Natural killer cell (primary cell): Measurements from ENCODE around the gene HELZ. TPM values are rescaled to one million over a fixed set of nuclear protein-coding genes. Genes with fewer than 3 reads are reported as not detected.

Source experiments
- ATAC-seq, 3 donors: fragments of 150-1000 bp in 2 of 3; fragments of 200-7000 bp in 1 of 3; cut with Tn5 transposase; 1 replicate in 1 of 3; 2 replicates in 2 of 3; pipeline ENCODE4 v1.10.0; 2021; ENCODE audit warnings: mild to moderate bottlenecking in 2 of 3, moderate library complexity in 2 of 3
- DNase-seq, 2 donors: peaks; one replicate each; pipeline versions ENCODE4 v3.0.0 to v3.0.0-alpha.2; 2013 to 2021; ENCODE audit warnings: mixed read lengths in 1 of 2
- H3K27ac ChIP-seq: one replicate; pipeline ENCODE4 v1.5.1; 2013; ENCODE audit warnings: mild to moderate bottlenecking, low read length
- H3K27me3 ChIP-seq: one replicate; pipeline ENCODE4 v1.6.1; 2013; ENCODE audit warnings: low read length; ENCODE audit not compliant: control insufficient read depth, insufficient read depth
- H3K36me3 ChIP-seq: one replicate; pipeline ENCODE4 v1.6.1; 2013; ENCODE audit warnings: low read length; ENCODE audit not compliant: control insufficient read depth, insufficient read depth
- H3K4me1 ChIP-seq: one replicate; pipeline ENCODE4 v1.6.1; 2013; ENCODE audit warnings: low read length; ENCODE audit not compliant: control insufficient read depth, insufficient read depth
- H3K4me3 ChIP-seq: one replicate; pipeline ENCODE4 v1.5.1; 2013; ENCODE audit warnings: low read length
- H3K9me3 ChIP-seq: one replicate; pipeline ENCODE4 v1.6.1; 2013; ENCODE audit warnings: low read length; ENCODE audit not compliant: control insufficient read depth, insufficient read depth
- H3K27ac Mint-ChIP-seq, 2 donors: one replicate each; pipeline ENCODE4 v1.8.0; 2022; ENCODE audit warnings: mild to moderate bottlenecking in 2 of 2, mixed read lengths in 2 of 2, moderate library complexity in 1 of 2
- H3K27me3 Mint-ChIP-seq, 2 donors: one replicate each; pipeline ENCODE4 v1.8.0; 2022; ENCODE audit warnings: low read depth in 2 of 2, mixed read lengths in 2 of 2
- H3K36me3 Mint-ChIP-seq: one replicate; pipeline ENCODE4 v1.8.0; 2022; ENCODE audit warnings: mixed read lengths
- H3K4me1 Mint-ChIP-seq, 2 donors: one replicate each; pipeline ENCODE4 v1.8.0; 2022; ENCODE audit warnings: mixed read lengths in 2 of 2
- H3K4me3 Mint-ChIP-seq: one replicate; pipeline ENCODE4 v1.8.0; 2022; ENCODE audit warnings: mild to moderate bottlenecking, moderate library complexity, mixed read lengths
- H3K9me3 Mint-ChIP-seq, 2 donors: one replicate each; pipeline ENCODE4 v1.8.0; 2022; ENCODE audit warnings: mixed read lengths in 2 of 2
- CTCF ChIP-seq: fragments of 200-600 bp; IDR thresholded peaks from one replicate; pipeline ENCODE4 v1.8.0; 2022; ENCODE audit warnings: antibody characterized with exemption
- WGBS: methylation state at CpG from one replicate; pipeline ENCODE4 v1.1.7; 2013; ENCODE audit warnings: missing lambda C conversion rate; ENCODE audit not compliant: insufficient coverage; 5-methylcytosine and 5-hydroxymethylcytosine counted together
- intact Hi-C: fragments of 100-400 bp; cut with micrococcal nuclease; formaldehyde crosslinking; loops from one replicate; pipeline ENCODE4 v1.14.2; 2022
- total RNA-seq, 4 donors: library from RNA; stranded (reverse); fragments of 120-200 nt in 1 of 4; gene quantifications; one replicate each; pipeline versions ENCODE4 v1.2.3 to v1.2.4, GENCODE V29; 2013 to 2022

HELZ gene
- total RNA-seq, 3 donors from 2014 or later (not counting 1 experiment from before 2014, with no cell fraction given) = 274 to 355 (median 292) TPM

DNA sequence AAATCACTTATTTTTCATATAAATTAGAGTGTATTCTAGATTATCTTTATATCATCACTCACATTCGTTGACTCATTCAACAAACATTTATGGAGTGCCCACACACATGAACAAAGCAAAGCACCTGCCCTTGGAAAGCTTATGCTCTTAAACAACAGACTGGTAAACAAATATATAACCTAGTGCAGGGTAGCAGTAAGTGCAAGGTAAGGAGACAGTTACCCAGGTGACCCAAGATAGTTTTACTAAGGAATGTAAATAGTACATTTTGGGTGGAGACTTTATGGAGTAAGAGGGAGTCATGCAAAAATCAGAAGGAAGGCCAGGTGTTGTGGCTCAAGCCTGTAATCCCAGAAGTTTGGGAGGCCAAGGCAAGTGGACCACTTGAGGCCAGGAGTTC lies 40.4 kb upstream of the HELZ start:
- H3K9me3 ChIP-seq = no peaks in the 10 kb centered on the region
- no peak overlapping the region for H3K27ac Mint-ChIP-seq
- H3K36me3 ChIP-seq = no peaks in the 10 kb centered on the region
- H3K27me3 ChIP-seq = no peaks in the 10 kb centered on the region
- ATAC-seq (no peak), DNase-seq (no peak)
- H3K27me3 Mint-ChIP-seq = no peaks in the 10 kb centered on the region
- H3K36me3 Mint-ChIP-seq = no peaks in the 10 kb centered on the region
- WGBS = 86% methylated on average over 1 of the region's 1 CpG
- no peaks in the 10 kb centered on the region for H3K9me3 Mint-ChIP-seq
- intact Hi-C loops = no loop called here
- H3K4me1 ChIP-seq = peaks cover 4% of the 10 kb centered on the region
- H3K4me1 Mint-ChIP-seq = peaks cover 8 to 17% of the 10 kb centered on the region in 2 donors
- no peak overlapping the region for H3K4me3 ChIP-seq
- TF ChIP-seq CTCF = no peak
- no peak overlapping the region for H3K27ac ChIP-seq
- H3K4me3 Mint-ChIP-seq = no peak overlapping the region

- Histone ChIP-seq H3K4me1 (no peaks in the 10 kb centered on the region), H3K36me3 (no peaks in the 10 kb centered on the region), H3K27me3 (no peaks in the 10 kb centered on the region), H3K9me3 (no peaks in the 10 kb centered on the region), H3K4me3 (no peak overlapping the region), H3K27ac (no peak overlapping the region)
- no peak for DNase-seq
- intact Hi-C loops = no loop called here
- 87% methylated on average over 5 of the region's 5 CpGs for WGBS
- ATAC-seq = no peak
- Mint-ChIP-seq H3K4me1 (peaks cover 0 to 8% of the 10 kb centered on the region in 2 donors), H3K9me3 (no peaks in the 10 kb centered on the region), H3K36me3 (no peaks in the 10 kb centered on the region), H3K27me3 (no peaks in the 10 kb centered on the region), H3K27ac (no peak overlapping the region), H3K4me3 (no peak overlapping the region)
- TF ChIP-seq CTCF = no peak
Observed at GRCh38 chr17:67283731-67284516, 38.9 kb upstream of the HELZ start.

DNA sequence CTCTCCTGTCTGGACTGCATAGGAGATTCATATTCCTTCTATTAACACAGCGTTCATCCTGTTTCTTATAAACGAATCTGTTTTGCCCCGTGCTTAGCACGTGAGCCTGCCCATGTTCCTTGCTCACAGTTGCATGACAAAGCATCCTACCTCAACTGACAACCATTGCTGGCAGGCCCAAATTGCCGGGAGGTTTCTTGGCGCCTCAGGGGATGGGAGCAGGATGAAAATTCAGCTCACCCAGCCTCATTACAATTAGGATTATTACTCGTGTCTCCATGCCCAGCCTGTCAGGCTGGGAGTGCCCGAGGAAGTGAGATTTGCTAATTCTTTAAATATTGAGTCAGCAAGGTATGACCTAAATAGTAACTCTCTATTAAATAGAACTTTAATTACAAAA lies 36.7 kb upstream of the HELZ start:
- H3K27me3 ChIP-seq = no peaks in the 10 kb centered on the region
- DNase-seq = no peak
- H3K4me3 ChIP-seq = no peak overlapping the region
- no peaks in the 10 kb centered on the region for H3K36me3 ChIP-seq
- intact Hi-C loops = no loop called here
- ATAC-seq = no peak
- TF ChIP-seq CTCF = no peak
- Mint-ChIP-seq H3K9me3 (no peaks in the 10 kb centered on the region), H3K4me1 (no peaks in the 10 kb centered on the region), H3K27ac (no peak overlapping the region), H3K36me3 (no peaks in the 10 kb centered on the region), H3K27me3 (no peaks in the 10 kb centered on the region), H3K4me3 (no peak overlapping the region)
- H3K4me1 ChIP-seq = no peaks in the 10 kb centered on the region
- H3K9me3 ChIP-seq = no peaks in the 10 kb centered on the region
- 96% methylated on average over 6 of the region's 8 CpGs for WGBS
- H3K27ac ChIP-seq = no peak overlapping the region

DNA sequence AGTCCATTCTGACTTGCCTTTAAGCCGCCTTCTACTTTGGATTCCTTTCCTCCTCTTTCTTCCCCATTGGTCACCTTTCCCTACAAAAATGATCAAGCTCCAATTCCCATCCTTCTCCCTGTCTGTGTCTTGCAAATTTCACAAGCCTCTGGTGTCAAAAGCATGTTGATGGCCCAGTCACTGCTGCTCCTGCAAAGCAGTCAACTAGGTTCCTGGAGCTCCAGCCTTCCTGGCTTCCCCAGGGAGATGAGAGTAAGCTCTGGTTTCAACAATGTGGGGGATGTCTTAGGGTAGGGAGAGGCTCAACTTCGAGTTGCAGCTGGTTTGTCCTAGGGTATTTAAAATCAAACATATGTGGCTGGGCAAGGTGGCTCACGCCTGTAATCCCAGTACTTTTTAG lies 36.1 kb upstream of the HELZ start:
- H3K27me3 ChIP-seq = no peaks in the 10 kb centered on the region
- 77% methylated on average over 3 of the region's 3 CpGs for WGBS
- ATAC-seq (no peak), DNase-seq (no peak)
- no peak overlapping the region for H3K4me3 Mint-ChIP-seq
- H3K9me3 Mint-ChIP-seq = no peaks in the 10 kb centered on the region
- no peaks in the 10 kb centered on the region for H3K36me3 ChIP-seq
- H3K36me3 Mint-ChIP-seq = no peaks in the 10 kb centered on the region
- H3K27me3 Mint-ChIP-seq = no peaks in the 10 kb centered on the region
- no peak overlapping the region for H3K27ac ChIP-seq
- H3K9me3 ChIP-seq = no peaks in the 10 kb centered on the region
- TF ChIP-seq CTCF = no peak
- H3K4me3 ChIP-seq = no peak overlapping the region
- no peaks in the 10 kb centered on the region for H3K4me1 Mint-ChIP-seq
- no peak overlapping the region for H3K27ac Mint-ChIP-seq
- intact Hi-C loops = no loop called here
- H3K4me1 ChIP-seq = no peaks in the 10 kb centered on the region
